Right lobe of liver (tissue), 6 donors: ENCODE results near the gene IGFL1. TPM values are rescaled to one million over a fixed set of nuclear protein-coding genes. Genes with fewer than 3 reads are reported as not detected.
"Not testable (repeated sequence)": the region's sequence is repeated elsewhere in the genome, so short reads cannot be mapped to it uniquely, and the experiment has no call there.

Source experiments
- ATAC-seq, 4 donors: fragments of 200-7000 bp; cut with Tn5 transposase; one replicate each; pipeline ENCODE4 v1.9.1; 2020; ENCODE audit warnings: mild to moderate bottlenecking in 4 of 4, moderate library complexity in 4 of 4
- DNase-seq, 3 donors: peaks; one replicate each; pipeline ENCODE4 v3.0.0-alpha.2; 2020
- H3K27ac ChIP-seq, 3 donors: fragments of 200-600 bp; one replicate each; pipeline ENCODE4 v1.8.0; 2022
- H3K27me3 ChIP-seq, 2 donors: fragments of 200-600 bp; one replicate each; pipeline ENCODE4 v1.8.0; 2022
- H3K36me3 ChIP-seq, 4 donors: fragments of 200-600 bp; sonication (generic) in 1 of 4; one replicate each; pipeline versions ENCODE4 v1.5.1 to v1.8.0; 2017 to 2022; ENCODE audit warnings: control low read depth in 1 of 4
- H3K4me1 ChIP-seq, 4 donors: fragments of 200-600 bp; sonication (generic) in 1 of 4; one replicate each; pipeline versions ENCODE4 v1.5.1 to v1.8.0; 2017 to 2022; ENCODE audit warnings: control low read depth in 1 of 4
- H3K4me3 ChIP-seq, 3 donors: fragments of 200-600 bp; one replicate each; pipeline ENCODE4 v1.8.0; 2022
- H3K9me3 ChIP-seq, 4 donors: fragments of 200-600 bp; sonication (generic) in 1 of 4; one replicate each; pipeline versions ENCODE4 v1.5.1 to v1.8.0; 2017 to 2022; ENCODE audit warnings: control low read depth in 1 of 4
- CTCF ChIP-seq, 4 donors: fragments of 200-600 bp in 3 of 4; fragments of 450-650 bp in 1 of 4; IDR thresholded peaks; one replicate each; pipeline versions ENCODE4 v1.5.1 to v1.8.0; 2016 to 2022; ENCODE audit warnings: antibody characterized with exemption in 4 of 4, mild to moderate bottlenecking in 2 of 4
- POLR2A ChIP-seq: fragments of 450-650 bp; IDR thresholded peaks from one replicate; pipeline ENCODE4 v1.6.1; 2017; ENCODE audit warnings: antibody characterized with exemption, mild to moderate bottlenecking
- WGBS: methylation state at CpG from one replicate; pipeline ENCODE4 v1.1.6; 2018; ENCODE audit warnings: low coverage, low lambda C conversion rate; ENCODE audit not compliant: insufficient coverage; ENCODE audit errors: missing lambda C conversion rate; 5-methylcytosine and 5-hydroxymethylcytosine counted together
- intact Hi-C, 2 donors: fragments of 100-400 bp; cut with DNase I; formaldehyde crosslinking; loops; one replicate each; pipeline versions ENCODE4 v1.11.2 to v1.14.1; 2022
- total RNA-seq, 6 experiments: library from RNA; depleted of rRNA in 2 of 6; stranded (reverse); fragments of >200 nt in 2 of 6; fragmentation: NEBNext Ultra II Directional in 3 of 6; extraction: Animal tissue kit (Norgen Biotek cat#: 25700) in 3 of 6; gene quantifications; one replicate each; pipeline versions ENCODE4 v1.1.0 to v1.2.4, GENCODE V29; 2016 to 2023
- donor health status: DM: no; HTN: yes; CAD: no.
- donor health status: DM: no; HTN: no; CAD: no.
- donor health status: DM: no; HTN: no; CAD: no.
- donor health status: DM: no; HTN: yes; CAD: no.
- donor health status: DM: no; HTN: yes; CAD: no.

Gene IGFL1
- total RNA-seq, 6 experiments from 2014 or later: not detected

DNA sequence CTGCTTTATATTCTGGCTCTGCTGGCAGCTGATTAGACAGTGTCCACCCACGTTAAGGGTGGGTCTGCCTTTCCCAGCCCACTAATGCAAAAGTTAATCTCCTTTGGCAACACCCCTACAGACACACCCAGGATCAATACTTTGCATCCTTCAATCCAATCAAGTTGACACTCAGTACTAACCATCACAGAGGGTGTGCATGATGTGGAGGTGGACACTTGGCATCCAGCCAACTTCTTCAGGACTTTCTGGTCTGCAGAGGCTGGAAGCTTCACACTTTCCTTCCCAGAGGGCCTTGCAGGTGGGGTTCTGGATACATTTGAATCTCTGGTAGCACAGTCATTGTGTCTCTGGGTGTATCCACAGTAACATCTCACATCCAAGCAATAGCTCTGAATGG, 18.9 kb upstream of the IGFL1 start:
- ATAC-seq: no peak
- Histone ChIP-seq H3K4me3 (no peak overlapping the region), H3K9me3 (no peaks in the 10 kb centered on the region), H3K36me3 (no peaks in the 10 kb centered on the region), H3K27ac (no peak overlapping the region), H3K27me3 (no peaks in the 10 kb centered on the region), H3K4me1 (no peaks in the 10 kb centered on the region)
- 75% methylated on average over 1 of the region's 1 CpG for WGBS
- no peak for TF ChIP-seq CTCF (IDR thresholded peaks at IDR 0.05)
- no peak for TF ChIP-seq POLR2A
- intact Hi-C loops: no loop called here
- DNase-seq: no peak

- no peaks in the 10 kb centered on the region for H3K27me3 ChIP-seq
- intact Hi-C loops: no loop called here
- H3K36me3 ChIP-seq: no peaks in the 10 kb centered on the region
- peak in 1 of 4 donors; percentile 18 for ATAC-seq
- peak overlapping the region in 1 of 3 donors; percentile 3 for H3K27ac ChIP-seq
- no peak for TF ChIP-seq POLR2A
- no peak for TF ChIP-seq CTCF (IDR thresholded peaks at IDR 0.05)
- no peak for DNase-seq
- WGBS: 57% methylated on average over 4 of the region's 10 CpGs
- no peak overlapping the region for H3K4me3 ChIP-seq
- H3K9me3 ChIP-seq: no peaks in the 10 kb centered on the region
- no peaks in the 10 kb centered on the region for H3K4me1 ChIP-seq
Observed at GRCh38 chr19:46211201-46211881, 18.2 kb upstream of the IGFL1 start.

DNA sequence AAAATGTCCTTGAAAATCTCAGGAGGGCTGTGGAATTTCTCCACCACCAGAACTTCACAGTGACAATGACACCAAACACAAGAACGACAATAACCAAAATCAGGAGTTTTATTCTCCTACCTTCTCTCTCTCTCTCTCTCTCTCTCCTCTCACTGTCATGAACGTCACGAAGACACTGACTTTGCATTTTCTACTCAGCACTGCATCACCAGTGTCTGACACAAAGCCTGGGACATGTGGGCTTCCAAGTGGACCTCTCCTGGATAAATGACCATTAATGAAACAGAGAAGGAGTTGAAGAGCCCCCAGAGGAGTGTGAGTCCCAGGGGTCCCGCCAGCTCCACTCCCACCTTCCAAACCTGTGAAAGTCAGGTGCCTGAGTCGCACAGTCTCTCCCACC, 16.9 kb upstream of the IGFL1 start:
- H3K36me3 ChIP-seq, H3K9me3 ChIP-seq, ATAC-seq, H3K4me1 ChIP-seq, DNase-seq, H3K27ac ChIP-seq, intact Hi-C loops, H3K4me3 ChIP-seq, H3K27me3 ChIP-seq: not testable (repeated sequence)
- 51% methylated on average over 5 of the region's 5 CpGs for WGBS

- intact Hi-C loops: no loop called here
- H3K36me3 ChIP-seq: no peaks in the 10 kb centered on the region
- H3K27me3 ChIP-seq: no peaks in the 10 kb centered on the region
- WGBS: 34% methylated on average over 2 of the region's 11 CpGs
- no peak overlapping the region for H3K4me3 ChIP-seq
- no peak for TF ChIP-seq CTCF (IDR thresholded peaks at IDR 0.05)
- TF ChIP-seq POLR2A: no peak
- ATAC-seq: no peak
- no peaks in the 10 kb centered on the region for H3K9me3 ChIP-seq
- no peak for DNase-seq
- H3K4me1 ChIP-seq: no peaks in the 10 kb centered on the region
- H3K27ac ChIP-seq: no peak overlapping the region
Observed at GRCh38 chr19:46213156-46213555, 16.4 kb upstream of the IGFL1 start.

GRCh38 chr19:46213806-46214205, 15.7 kb upstream of the IGFL1 start:
- intact Hi-C loops: no loop called here
- H3K9me3 ChIP-seq: no peaks in the 10 kb centered on the region
- DNase-seq: no peak
- no peaks in the 10 kb centered on the region for H3K4me1 ChIP-seq
- H3K4me3 ChIP-seq: no peak overlapping the region
- no peaks in the 10 kb centered on the region for H3K36me3 ChIP-seq
- no peaks in the 10 kb centered on the region for H3K27me3 ChIP-seq
- no peak for ATAC-seq
- WGBS: 68% methylated on average over 8 of the region's 19 CpGs
- TF ChIP-seq CTCF (IDR thresholded peaks at IDR 0.05): no peak
- no peak for TF ChIP-seq POLR2A
- no peak overlapping the region for H3K27ac ChIP-seq
